Measurements from ENCODE around the gene GDPD5.

Gene GDPD5

DNA sequence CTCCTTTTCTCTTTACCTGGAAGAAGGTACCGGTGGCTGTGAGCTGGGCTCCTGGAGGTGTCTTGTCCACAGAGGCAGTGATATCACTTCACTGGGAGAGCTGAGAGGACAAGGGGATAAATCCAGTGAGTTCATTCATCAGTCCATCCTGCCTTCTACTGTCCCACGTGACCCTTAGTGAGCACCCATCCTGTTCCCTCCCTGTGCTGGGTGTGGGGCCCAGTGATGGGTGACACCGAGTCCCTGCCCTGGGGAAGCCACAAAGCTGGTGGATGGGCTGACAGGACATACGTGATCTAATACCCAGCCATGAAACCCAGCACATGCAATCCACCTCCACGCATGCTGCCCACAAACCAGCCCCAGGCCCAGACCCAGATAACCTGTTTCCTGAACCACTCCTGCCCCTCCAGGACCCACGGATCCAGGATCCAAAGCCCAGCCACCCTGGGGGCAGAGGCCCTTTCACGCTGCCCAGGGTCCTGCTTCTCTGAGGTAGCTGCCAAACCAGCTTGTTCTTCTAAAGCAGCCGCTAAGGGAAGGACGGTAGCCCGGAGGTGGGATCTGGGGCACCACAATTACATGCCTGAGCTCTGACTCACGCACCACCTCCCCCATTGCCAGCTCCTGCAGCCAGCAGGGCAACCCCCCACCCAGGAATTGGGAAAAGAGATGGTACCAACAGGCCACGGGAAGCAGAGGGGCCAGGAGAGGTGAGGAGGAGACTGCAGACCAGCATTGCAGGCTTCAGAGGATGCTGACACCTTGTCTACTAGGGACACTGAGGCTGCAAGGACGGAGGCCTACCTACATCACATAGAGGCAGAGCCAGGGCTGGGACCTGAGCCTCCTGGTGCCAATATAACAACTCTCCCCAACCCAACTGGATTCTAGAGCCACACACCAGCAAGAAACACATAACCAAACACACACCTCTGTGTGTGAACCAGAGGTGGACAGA lies 35.2 kb downstream of the GDPD5 start:
- FAIRE-seq = no peak

DNA sequence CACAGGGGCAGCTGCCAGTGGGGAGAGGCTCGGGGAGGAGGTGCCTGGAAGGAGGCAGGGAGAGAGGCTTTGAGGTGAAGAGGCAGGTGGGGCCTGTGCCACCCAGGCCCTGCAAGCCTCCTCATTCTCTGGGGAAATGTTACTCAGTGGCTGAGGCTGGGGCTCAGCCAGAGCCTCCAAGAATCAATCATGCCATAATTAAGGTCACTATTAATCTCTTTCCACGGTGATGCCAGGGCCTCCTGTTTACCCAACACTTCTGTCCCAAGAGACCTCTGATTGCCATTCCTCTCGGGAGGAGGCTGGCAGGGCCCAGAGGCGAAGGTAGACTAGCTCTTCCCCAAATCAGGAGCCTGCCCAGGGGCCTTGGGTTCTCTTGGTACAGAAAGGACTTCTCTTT lies 38.4 kb downstream of the GDPD5 start:
- no peak for FAIRE-seq

GRCh38 chr11:75485742-75486141 lies 40.0 kb downstream of the GDPD5 start:
- FAIRE-seq = no peak

DNA sequence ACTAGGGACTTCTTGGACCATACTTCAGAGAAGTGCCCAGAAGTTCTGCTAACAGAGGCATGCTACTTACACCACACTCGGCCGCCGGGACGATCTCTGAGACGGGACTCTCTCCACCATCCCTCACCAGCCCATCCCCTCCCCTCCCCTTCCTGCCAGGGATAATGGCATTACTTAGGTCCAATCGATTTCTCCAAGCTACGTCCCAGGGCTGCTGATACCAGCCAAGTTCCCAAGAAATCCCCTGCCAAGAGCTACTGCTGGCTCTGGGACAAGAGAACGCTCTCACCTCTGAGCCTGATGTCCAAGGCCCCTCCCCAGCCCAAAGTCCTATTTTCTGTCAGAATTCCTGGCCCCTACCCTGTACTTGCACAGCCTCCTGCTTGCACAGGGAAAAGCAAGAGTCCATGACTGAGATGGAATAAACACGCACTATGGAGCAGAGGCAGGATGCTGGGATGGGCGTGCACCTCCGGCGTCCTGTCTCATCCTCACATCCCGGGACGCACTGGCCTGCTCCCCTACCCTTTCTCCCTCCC lies 42.7 kb downstream of the GDPD5 start:
- no peak for FAIRE-seq

- FAIRE-seq = no peak
Measured at GRCh38 chr11:75481922-75482606, 43.7 kb downstream of the GDPD5 start.

DNA sequence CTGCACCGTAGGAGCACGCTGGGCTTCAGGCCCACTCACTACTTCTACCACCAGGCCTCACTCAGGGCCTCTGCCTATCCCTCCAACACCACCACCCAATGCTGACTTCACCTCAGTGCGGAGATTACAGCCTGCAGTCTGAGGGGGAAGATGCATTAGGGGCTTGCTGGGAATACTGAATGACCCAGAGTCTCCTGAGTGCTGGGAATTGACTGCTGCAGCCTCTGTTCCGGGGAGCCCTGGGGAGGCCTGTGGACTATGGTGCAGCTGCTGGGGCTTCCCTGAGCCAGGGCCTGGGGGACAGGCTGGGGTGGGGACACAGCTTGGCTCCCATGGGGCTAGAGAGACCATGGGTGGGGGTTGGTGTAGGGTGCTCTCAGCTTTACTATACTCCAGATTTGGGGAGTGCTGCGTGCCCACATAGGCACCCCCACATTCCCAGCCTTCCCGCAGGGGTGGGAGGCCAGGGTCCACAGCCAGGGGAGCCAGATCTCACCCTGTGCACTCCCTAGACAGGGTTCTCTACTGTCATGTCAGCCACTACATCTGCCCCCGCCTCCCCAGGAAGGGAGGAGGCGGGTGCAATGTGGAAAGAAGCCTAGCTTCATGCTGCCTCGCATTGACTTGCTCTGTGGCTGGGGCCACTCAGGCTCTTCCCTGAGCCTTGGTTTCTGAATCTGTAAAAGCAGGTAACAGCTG lies 44.4 kb downstream of the GDPD5 start:
- FAIRE-seq = no peak

- no peak for FAIRE-seq
Measured at GRCh38 chr11:75480185-75481175, 45.3 kb downstream of the GDPD5 start.

DNA sequence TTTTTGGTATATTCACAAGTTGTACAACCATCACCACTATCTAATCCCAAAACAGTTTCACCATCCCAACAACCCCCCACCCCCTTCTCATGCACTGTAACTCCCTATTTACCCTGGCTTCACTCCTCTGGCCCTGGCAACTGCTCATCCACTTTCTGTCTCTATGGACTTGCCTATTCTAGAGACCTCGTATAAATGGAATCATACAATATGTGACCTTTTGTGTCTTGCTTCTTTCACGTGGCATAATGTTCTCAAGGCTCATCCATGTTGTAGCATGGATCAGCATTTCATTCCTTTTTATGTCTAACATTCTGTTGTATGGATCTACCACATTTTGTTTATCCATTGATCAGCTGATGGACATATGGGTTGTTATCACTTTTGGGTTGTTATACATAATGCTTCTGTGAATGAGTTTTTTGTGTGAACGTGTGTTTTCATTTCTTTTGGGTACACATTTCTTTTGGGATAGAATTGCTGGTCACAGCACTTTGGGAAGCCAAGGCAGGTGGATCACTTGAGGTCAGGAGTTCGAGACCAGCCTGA lies 46.1 kb downstream of the GDPD5 start:
- no peak for FAIRE-seq

- FAIRE-seq = no peak
Measured at GRCh38 chr11:75478783-75479596, 46.8 kb downstream of the GDPD5 start.

DNA sequence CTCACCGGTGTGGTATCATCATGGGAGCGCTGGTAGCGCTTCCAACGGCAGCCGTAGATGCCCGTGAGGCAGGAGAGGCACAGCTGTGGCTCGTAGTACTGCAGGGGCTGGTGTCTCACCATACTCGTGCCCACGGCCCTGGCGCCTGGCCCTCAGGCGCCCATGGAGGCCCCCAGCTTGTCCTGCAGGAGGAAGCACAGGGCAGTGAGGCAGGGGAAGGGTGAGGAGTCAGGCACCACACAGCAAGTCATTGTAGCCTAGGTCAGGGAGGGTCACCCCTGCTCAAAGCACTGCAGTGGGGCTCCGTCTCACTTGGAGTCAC lies 48.2 kb downstream of the GDPD5 start:
- no peak for FAIRE-seq

- FAIRE-seq = no peak
Measured at GRCh38 chr11:75476739-75477613, 48.8 kb downstream of the GDPD5 start.

DNA sequence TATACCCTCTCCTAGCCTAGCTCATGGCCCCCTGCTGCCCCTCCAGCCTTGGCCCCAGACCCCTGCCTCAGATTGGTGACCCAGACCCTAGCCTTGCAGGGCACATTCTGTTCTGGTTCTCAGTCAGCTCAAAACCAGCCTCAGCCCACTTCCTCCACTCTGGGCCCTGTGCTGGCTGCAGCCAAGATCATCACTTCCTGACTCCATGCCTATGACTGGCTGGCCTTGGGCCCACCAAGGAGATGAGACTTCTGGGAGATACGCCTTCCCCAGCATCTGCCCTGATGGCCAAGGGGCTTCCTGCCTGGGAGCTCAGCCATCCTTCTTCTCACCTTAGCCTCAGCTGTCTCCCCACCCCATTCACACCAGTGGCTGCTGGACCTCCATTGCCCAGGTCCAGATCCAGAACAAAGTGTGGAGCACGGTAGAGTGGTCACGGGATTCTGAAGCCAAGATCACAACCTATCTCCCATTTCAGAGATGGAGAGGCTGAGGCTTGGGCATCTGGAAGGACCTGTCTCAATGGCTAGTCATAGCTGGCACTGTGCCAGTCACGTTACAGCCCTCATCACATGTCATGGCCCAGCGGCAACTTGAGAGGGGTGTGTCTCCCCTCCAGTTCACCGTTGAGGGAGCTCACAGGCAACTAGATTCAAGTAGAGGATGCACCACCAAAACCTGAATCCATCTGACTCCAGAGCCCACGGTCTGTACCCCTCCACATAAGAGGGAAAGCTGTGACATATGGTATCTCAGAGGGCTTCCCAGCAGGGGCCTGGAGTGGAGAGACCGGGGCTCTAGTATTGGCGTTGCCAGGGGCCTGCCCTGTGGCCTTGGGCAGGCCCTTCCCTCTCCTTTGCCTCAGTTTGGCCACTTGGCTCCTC lies 49.7 kb downstream of the GDPD5 start:
- no peak for FAIRE-seq

- no peak for FAIRE-seq
Measured at GRCh38 chr11:75474878-75475766, 50.6 kb downstream of the GDPD5 start.

DNA sequence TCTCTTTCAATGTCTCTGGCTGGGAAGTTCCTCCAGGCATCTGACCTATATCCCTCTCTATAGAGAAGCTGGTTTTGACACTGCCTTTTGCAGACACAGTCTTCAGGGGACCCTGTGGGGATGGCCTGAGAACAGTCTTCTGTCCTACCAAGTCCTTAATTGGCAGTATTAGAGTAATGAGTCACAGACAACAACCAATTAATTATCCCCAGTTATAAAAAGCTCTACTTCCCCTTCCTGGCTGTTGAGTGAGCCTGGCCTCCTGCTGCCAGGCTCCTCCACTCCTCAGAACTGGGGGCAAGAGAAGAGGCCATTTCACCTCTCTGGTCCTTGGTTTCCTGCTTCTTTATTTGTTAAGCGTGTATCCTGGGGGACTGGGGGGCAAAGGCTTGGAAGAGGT lies 51.5 kb downstream of the GDPD5 start:
- no peak for FAIRE-seq

DNA sequence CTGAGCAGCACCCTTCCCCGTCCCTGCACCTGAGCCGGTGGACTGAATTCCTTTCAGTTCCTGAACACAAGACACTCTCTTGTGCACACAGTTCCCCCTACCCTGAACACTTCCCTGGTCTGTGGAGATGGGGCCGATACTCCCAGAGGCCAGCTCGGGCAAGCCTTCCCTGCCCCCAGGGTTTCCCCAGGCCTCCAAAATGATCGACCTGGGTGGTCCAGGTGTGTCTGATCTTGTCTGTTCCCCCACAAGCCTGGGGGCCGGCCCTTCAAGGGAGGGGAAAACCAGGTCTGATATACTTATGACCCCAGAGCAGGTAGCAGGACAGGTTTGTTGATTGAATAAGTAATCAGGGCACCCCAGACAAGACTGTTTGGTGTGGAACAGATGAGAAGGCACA lies 52.1 kb downstream of the GDPD5 start:
- FAIRE-seq = no peak

- no peak for FAIRE-seq
Measured at GRCh38 chr11:75472081-75472732, 53.5 kb downstream of the GDPD5 start.

All from colon (tissue), 2 donors.